NCI-H446 (cell line): ENCODE data around the gene TCF25.
"Not testable (repeated sequence)": the region's sequence is repeated elsewhere in the genome, so short reads cannot be mapped to it uniquely, and the experiment has no call there.

Source experiments
- DNase-seq, 2 experiments: peaks; one replicate each; lab custom pipeline; 2025; lab: John Stamatoyannopoulos, UW

TCF25 gene

GRCh38 chr16:89873109-89873971, at the start of gene TCF25:
Gene TCF25, plus strand, starts transcription at chr16:89873592. Its CDS starts 76 bp downstream, at chr16:89873668.
- DNase-seq, result peak; percentile 63 to 86

- not testable (repeated sequence) for DNase-seq
These were observed 49.6 kb upstream of the TCF25 start for GRCh38 chr16:89823824-89824148.

GRCh38 chr16:89826531-89827382, 46.6 kb upstream of the TCF25 start:
- DNase-seq, result no peak

DNA sequence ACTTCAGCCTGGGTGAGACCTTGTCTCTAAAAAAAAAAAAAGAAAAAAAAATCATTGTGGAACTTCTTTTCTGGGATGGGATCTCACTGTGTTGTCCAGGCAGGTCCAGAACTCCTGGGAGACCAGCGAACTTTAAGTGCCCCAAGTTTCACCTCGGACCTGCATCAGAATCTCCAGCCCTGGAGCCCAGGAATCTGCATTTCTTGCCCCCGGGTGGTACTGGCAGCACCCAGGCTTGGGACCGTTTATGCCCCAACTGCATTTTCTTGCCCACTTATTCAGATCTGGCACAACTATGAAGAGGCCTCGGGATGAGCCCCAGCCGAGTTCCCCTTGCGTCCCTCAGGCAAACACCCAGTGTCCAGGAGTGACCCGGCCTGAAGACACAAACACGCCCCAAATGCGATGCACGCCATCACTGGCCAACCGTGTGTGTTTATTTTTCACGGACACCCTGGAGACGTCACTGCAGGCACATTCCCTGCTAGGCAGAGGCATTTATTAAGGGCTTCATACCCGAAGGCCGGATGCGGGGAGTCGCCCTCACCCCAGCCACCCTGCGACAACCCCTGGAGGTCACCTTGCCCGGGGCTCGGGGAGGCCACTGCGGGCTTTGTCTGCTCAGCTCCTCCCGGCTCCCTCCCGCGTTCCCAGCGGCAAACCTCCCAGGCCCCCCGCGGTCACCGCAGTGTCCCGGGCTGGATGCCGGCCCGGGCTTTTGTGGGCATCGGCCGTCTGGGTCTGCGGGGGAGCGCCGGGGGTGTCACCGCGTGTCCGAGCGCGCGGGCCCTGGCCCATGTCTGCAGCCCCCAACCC, 45.8 kb upstream of the TCF25 start:
- no peak for DNase-seq

DNA sequence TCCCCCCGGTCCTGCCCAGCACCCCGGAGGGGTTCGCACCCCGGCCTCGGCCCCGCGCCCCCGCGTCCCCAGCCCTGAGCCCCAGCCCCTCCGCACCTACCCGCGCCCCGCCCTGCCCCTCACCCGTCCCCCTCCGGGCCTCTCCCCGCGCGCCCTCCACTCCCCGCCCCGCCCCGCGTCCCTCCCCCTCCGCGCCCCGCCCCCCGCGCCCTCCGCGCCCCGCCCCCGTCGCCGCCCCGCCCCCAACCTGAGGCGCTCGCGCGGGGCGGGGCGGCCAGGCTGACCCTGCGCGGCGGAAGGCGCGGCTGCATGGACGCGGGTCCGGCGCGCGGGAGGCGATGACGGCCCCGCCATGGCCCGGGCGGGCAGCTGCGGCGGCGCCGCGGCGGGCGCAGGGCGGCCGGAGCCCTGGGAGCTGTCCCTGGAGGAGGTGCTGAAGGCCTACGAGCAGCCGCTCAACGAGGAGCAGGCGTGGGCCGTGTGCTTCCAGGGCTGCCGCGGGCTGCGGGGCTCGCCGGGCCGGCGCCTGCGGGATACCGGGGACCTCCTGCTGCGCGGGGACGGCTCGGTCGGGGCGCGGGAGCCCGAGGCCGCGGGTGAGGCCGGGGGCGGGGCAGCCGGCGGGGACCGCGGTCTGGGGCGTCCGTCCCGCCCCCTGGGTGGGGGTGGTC, 45.1 kb upstream of the TCF25 start, which contains the start of gene SPIRE2:
TSS of gene SPIRE2 (plus strand) at position 277 of the 671 bp plus-strand sequence. CDS start at position 353, 76 bp downstream.
- DNase-seq, result peak in 1 of 2 experiments; percentile 52

- no peak for DNase-seq
These were observed 44.3 kb upstream of the TCF25 start for GRCh38 chr16:89828870-89829629.

- DNase-seq, result no peak
These were observed 43.6 kb upstream of the TCF25 start for GRCh38 chr16:89829630-89830437.

DNA sequence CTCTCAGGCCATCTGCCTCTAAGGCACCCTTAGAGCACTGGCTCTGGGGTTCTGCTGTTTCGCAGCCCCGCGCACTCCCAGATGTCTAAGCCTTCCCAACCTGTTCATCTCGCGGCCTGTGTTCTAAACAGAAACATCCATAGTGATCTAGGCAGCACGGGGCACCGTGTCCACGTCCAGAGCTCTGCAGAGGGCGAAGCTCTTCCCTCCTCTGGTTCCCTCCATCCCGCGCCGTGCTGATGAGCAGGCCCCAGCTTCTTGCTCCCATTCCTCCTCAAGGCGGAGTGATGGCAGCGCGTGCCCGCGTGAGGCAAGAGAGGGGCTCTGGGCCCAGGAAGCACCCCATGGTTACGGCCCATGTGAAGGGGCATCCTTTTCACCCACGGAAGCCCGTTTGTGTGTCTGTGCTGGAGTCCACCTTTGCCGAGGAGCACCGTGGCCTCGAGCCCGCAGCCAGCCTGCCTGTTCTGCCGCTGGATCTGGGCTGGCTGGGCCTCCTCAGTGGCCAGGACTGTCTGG, 41.5 kb upstream of the TCF25 start:
- DNase-seq, result no peak

DNA sequence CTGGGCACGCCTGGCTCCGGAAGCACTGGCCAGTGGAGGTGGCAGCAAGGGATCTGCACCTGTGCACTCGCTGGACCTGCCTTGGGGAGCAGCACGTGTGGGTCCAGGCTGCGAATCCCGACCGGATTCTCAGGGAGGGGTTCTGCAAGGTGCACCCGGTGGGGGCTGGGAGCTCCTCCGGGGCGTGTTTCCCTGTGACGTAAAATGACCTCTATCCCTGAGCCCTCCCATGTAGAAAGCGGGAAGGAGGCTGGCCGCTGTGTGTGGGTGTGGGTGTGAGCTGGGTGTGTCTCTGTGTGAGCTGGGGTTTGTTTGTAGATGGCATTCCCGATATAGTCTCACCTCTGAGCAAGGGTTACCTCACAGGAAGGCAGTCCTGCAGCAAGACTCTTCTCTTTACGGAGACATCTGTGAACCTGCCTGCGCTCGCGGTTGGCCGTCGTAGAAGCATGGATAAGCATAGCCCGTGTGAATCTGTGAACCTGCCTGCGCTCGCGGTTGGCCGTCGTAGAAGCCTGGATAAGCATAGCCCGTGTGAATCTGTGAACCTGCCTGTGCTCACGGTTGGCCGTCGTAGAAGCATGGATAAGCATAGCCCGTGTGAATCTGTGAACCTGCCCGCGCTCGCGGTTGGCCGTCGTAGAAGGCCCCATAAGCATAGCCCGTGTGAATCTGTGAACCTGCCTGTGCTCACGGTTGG, 39.6 kb upstream of the TCF25 start:
- not testable (repeated sequence) for DNase-seq

DNA sequence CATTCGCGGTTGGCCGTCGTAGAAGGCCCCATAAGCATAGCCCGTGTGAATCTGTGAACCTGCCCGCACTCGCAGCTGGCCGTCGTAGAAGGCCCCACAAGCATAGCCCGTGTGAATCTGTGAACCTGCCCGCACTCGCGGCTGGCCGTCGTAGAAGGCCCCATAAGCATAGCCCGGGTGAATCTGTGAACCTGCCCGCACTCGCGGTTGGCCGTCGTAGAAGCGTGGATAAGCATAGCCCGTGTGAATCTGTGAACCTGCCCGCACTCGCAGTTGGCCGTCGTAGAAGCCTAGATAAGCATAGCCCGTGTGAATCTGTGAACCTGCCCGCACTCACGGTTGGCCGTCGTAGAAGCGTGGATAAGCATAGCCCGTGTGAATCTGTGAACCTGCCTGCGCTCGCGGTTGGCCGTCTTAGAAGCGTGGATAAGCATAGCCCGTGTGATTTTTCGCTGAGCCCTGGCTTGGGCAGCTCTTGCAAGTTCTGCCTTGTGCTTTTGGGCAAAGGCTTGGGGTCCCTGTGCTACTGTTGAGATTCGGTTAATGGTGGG, 38.5 kb upstream of the TCF25 start:
- not testable (repeated sequence) for DNase-seq

- not testable (repeated sequence) for DNase-seq
These were observed 36.9 kb upstream of the TCF25 start for GRCh38 chr16:89836484-89836883.

DNA sequence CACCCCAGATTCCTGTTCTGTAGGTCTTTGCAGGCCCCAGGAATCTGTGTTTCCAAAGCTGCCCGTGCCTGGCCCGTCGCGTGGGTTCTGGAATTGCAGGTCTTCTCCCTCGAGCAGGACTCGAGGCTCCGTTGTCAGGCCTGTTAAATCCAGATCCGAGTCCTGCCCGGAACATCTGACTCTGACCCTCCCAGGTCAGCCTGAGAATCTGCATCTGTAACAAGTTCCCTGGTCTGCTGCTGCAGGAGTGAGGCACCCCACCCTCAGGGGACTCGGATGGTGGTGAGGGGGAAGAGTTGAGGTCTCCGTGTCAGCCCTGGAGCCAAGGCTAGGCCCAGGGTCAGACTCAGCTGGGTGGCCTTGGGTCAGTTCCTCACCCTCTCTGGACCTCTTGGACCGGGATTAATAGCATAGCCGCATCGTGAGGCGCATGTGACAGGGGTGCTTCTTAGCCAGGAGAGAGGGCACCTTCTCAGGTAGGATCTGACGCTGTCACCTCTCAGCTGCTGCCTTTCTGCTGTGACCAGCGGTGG, 36.3 kb upstream of the TCF25 start:
- no peak for DNase-seq

DNA sequence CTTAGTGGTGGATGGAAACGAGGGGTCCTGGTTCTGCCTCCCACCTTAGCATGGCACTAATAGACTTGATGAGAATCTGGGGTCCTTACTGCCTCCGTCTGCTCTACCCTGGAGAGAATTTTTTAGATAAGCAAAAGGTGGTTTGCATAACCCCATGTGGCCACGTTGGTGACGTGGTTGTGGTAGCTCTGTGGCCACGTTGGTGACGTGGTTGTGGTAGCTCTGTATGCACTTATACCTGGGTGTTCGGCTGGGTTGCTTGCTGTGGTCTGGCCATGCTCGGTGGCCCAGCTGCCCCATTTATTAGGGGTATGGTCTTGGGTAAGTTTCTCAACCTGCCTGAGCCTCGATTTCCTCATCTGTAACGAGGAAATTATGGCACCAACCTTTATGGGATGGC, 32.1 kb upstream of the TCF25 start:
- DNase-seq, result no peak

GRCh38 chr16:89842471-89843408, 30.7 kb upstream of the TCF25 start:
- no peak for DNase-seq

- no peak for DNase-seq
These were observed 29.7 kb upstream of the TCF25 start for GRCh38 chr16:89843409-89844350.

- DNase-seq, result no peak
These were observed 28.6 kb upstream of the TCF25 start for GRCh38 chr16:89844739-89845339.
